WERI-Rb-1 (cell line): ENCODE results near the gene SAP30L.

Experiments
- DNase-seq: peaks from one replicate; pipeline ENCODE4 v3.0.0-alpha.2; 2020
- H3K27ac ChIP-seq: fragments of 250-450 bp; sonication (Bioruptor Pico); 2 replicates; pipeline ENCODE4 v1.5.1; 2020; ENCODE audit warnings: mild to moderate bottlenecking, moderate library complexity
- H3K27me3 ChIP-seq: fragments of 250-450 bp; sonication (Bioruptor Pico); 2 replicates; pipeline ENCODE4 v1.5.1; 2021; ENCODE audit warnings: mild to moderate bottlenecking, low read depth, moderate library complexity; ENCODE audit not compliant: insufficient read depth, severe bottlenecking
- H3K36me3 ChIP-seq: fragments of 250-450 bp; sonication (Bioruptor Pico); 2 replicates; pipeline ENCODE4 v1.5.1; 2020; ENCODE audit warnings: mild to moderate bottlenecking, moderate library complexity
- H3K4me3 ChIP-seq: 2 replicates; pipeline ENCODE4 v1.5.1; 2011; ENCODE audit warnings: low read depth, mild to moderate bottlenecking, control low read depth, low read length
- H3K9me3 ChIP-seq: fragments of 250-450 bp; sonication (Bioruptor Pico); 2 replicates; pipeline ENCODE4 v1.5.1; 2021; ENCODE audit warnings: mild to moderate bottlenecking, moderate library complexity; ENCODE audit not compliant: severe bottlenecking
- TF ChIP-seq, protein P1 (sequence below): IDR thresholded peaks from 2 replicates; pipeline ENCODE4 v1.5.1; 2011; ENCODE audit warnings: low read depth, mild to moderate bottlenecking, control low read depth, inconsistent platforms, low read length

Gene SAP30L

DNA sequence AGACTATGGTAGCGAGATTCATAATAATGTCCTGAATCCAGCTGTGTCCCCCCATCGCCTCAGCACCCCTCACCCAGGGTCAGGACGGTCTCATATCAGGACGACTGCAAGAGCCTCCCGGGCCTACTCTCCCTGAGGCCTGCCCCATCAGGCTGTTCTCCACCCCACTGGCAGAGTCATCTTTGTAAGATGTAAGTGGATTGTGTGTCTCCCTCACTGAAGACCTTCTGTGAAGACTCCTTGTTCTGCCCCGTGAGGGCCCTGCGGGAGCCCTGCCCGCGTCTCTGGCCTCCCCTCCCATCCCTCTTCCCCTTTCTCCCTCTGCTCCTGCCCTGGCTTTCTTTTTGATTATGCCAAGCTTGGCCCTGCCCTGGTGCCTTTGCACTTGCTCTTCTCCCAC lies 43.9 kb upstream of the SAP30L start:
- H3K36me3 ChIP-seq, result no peaks in the 10 kb centered on the region
- no peaks in the 10 kb centered on the region for H3K9me3 ChIP-seq
- H3K27ac ChIP-seq, result no peak overlapping the region
- TF ChIP-seq, protein P1, sequence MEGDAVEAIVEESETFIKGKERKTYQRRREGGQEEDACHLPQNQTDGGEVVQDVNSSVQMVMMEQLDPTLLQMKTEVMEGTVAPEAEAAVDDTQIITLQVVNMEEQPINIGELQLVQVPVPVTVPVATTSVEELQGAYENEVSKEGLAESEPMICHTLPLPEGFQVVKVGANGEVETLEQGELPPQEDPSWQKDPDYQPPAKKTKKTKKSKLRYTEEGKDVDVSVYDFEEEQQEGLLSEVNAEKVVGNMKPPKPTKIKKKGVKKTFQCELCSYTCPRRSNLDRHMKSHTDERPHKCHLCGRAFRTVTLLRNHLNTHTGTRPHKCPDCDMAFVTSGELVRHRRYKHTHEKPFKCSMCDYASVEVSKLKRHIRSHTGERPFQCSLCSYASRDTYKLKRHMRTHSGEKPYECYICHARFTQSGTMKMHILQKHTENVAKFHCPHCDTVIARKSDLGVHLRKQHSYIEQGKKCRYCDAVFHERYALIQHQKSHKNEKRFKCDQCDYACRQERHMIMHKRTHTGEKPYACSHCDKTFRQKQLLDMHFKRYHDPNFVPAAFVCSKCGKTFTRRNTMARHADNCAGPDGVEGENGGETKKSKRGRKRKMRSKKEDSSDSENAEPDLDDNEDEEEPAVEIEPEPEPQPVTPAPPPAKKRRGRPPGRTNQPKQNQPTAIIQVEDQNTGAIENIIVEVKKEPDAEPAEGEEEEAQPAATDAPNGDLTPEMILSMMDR, result no peak
- no peak overlapping the region for H3K4me3 ChIP-seq
- no peaks in the 10 kb centered on the region for H3K27me3 ChIP-seq
- no peak for DNase-seq

DNA sequence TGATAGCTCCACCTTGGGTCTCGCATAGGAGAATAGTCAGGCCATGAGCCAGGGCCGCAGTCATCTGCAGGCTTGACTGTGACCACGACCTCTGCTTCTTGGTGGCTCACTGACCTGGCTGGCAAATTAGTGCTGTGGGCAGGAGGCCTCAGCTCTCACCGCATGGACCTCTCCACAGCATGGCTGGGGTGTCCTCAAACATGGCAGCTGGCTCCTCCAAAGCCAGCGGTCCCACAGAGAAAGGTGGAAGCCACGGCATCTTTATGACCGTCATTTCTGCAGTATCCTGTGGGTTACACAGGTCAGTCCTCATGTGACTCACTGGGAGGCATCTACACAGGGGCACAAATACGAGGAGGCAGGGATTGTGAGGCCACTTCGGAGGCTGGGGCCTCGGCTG lies 43.2 kb upstream of the SAP30L start:
- Histone ChIP-seq H3K4me3 (no peak overlapping the region), H3K27ac (no peak overlapping the region)
- TF ChIP-seq, protein P1, result no peak

DNA sequence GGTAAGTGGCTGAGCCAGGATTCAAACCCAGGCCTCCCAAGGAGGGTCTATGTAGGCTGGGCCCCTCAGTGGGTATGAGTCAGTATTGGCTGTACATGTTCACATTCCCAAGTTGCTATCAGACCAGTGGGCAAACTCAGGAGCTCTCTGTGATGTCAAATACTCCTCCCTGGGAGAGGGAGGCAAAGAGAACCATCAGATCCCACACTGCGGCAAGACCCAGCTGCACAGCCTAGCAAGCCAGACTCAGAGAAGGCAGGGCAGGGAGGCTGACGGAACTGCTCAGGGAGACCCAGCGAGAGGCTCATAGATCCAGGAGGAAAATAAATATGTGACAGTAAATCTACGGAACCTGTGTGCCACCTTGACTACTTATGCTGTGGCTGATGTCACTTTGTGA lies 42.6 kb upstream of the SAP30L start:
- DNase-seq, result no peak
- Histone ChIP-seq H3K27me3 (no peaks in the 10 kb centered on the region), H3K4me3 (no peak overlapping the region), H3K36me3 (no peaks in the 10 kb centered on the region), H3K9me3 (no peaks in the 10 kb centered on the region), H3K27ac (no peak overlapping the region)
- TF ChIP-seq, protein P1, result no peak

More for the DNA sequence above, 43.2 kb upstream of the SAP30L start:
- no peak for DNase-seq
- Histone ChIP-seq H3K36me3 (no peaks in the 10 kb centered on the region), H3K9me3 (no peaks in the 10 kb centered on the region), H3K27me3 (no peaks in the 10 kb centered on the region)

DNA sequence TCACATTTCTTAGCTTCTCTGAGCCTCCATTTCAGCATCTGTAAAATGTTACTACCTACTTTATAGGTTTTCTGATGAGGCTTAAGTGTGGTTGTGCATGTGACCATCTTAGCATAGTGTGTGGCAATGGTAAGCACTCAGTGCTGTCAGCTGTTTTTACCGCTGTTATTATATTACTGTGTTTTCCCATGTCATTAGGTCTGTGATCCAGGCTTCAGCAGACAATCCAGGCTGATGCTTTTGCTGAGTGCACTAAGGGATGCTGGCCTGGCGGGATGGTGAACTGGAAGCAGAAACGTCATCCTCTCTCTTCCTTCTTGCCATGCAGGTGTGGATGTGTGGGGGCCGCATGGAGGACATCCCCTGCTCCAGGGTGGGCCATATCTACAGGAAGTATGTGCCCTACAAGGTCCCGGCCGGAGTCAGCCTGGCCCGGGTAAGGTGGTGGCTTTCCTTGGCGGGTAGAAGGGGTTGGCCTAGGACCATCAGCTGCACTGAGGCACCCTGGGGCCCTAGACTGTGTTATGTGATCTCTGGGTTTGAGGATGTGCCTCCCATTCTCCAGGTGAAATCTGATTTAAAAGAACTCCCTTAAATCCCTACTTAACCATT lies 41.9 kb upstream of the SAP30L start:
- DNase-seq, result no peak
- no peak overlapping the region for H3K4me3 ChIP-seq
- no peaks in the 10 kb centered on the region for H3K27me3 ChIP-seq
- no peak overlapping the region for H3K27ac ChIP-seq
- H3K36me3 ChIP-seq, result no peaks in the 10 kb centered on the region
- no peaks in the 10 kb centered on the region for H3K9me3 ChIP-seq
- TF ChIP-seq, protein P1, result no peak

DNA sequence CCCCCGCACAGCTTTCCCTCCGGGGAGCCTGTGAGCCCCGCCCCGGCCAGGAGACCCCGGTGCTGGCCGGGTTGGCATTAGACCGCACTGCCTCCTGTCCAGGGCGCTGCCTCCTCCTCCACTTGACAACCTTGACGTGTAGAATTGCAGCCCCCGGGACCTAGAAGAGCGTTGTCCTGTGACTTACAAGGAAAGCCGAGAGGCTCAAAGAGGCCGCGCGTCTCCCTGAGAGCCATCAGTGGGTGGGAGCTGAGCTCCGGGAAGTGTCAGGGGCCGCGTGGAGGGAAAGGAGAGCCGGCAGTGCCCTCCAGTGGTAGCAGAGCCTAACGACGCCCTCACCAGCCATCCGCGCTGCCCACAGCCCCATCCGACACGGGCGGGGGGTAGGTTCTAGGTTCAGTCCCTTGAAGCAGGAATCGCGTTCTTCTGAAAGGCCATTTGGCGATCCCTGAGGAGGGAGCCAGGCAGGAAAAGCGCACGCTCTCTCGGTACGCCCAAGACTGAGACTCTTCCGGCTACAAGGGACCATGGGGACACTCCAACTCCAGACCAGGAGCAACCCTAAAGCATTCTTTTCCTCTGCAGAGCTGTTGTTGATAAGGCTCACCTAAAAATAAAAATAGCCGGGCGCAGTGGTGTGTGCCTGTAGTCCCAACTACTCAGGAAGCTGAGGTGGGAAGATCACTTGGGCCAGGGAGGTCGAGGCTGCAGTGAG lies 40.6 kb upstream of the SAP30L start:
- H3K4me3 ChIP-seq, result peak overlapping the region; percentile 37
- H3K27me3 ChIP-seq, result no peaks in the 10 kb centered on the region
- peak; percentile 83 for DNase-seq
- no peaks in the 10 kb centered on the region for H3K36me3 ChIP-seq
- TF ChIP-seq, protein P1, result peak; percentile 90
- no peak overlapping the region for H3K27ac ChIP-seq
- H3K9me3 ChIP-seq, result no peaks in the 10 kb centered on the region
